ENCODE data around the gene SYT3.
"Not testable (repeated sequence)": the region's sequence is repeated elsewhere in the genome, so short reads cannot be mapped to it uniquely, and the experiment has no call there.

Gene SYT3

GRCh38 chr19:50638600-50638999, 1.1 kb downstream of the SYT3 start:
- no peak for DNase-seq (ENCODE audit: low read depth in 3 of 3)

GRCh38 chr19:50636317-50637085, 3.2 kb downstream of the SYT3 start:
- no peak for DNase-seq (ENCODE audit: low read depth in 3 of 3)

GRCh38 chr19:50633973-50634372, 5.7 kb downstream of the SYT3 start:
- DNase-seq (ENCODE audit: low read depth in 3 of 3) = no peak

GRCh38 chr19:50633359-50633758, 6.3 kb downstream of the SYT3 start:
- DNase-seq (ENCODE audit: low read depth in 3 of 3) = no peak

- DNase-seq (ENCODE audit: low read depth in 3 of 3) = no peak
These were observed 7.4 kb downstream of the SYT3 start for GRCh38 chr19:50632151-50632835.

- DNase-seq (ENCODE audit: low read depth in 3 of 3) = no peak
These were observed 9.9 kb downstream of the SYT3 start for GRCh38 chr19:50629801-50630200.

GRCh38 chr19:50629194-50629593, 10.5 kb downstream of the SYT3 start:
- DNase-seq (ENCODE audit: low read depth in 3 of 3) = no peak

GRCh38 chr19:50628551-50628950, 11.1 kb downstream of the SYT3 start:
- no peak for DNase-seq (ENCODE audit: low read depth in 3 of 3)

GRCh38 chr19:50628146-50628545, 11.5 kb downstream of the SYT3 start:
- DNase-seq (ENCODE audit: low read depth in 3 of 3) = no peak

- no peak for DNase-seq (ENCODE audit: low read depth in 3 of 3)
These were observed 12.9 kb downstream of the SYT3 start for GRCh38 chr19:50626795-50627194.

GRCh38 chr19:50626011-50626410, 13.7 kb downstream of the SYT3 start:
- DNase-seq (ENCODE audit: low read depth in 3 of 3) = no peak

GRCh38 chr19:50624949-50625600, 14.6 kb downstream of the SYT3 start:
- no peak for DNase-seq (ENCODE audit: low read depth in 3 of 3)

GRCh38 chr19:50620394-50620906, 19.2 kb downstream of the SYT3 start:
- not testable (repeated sequence) for DNase-seq (ENCODE audit: low read depth in 3 of 3)

GRCh38 chr19:50619184-50619583, 20.5 kb downstream of the SYT3 start:
- DNase-seq (ENCODE audit: low read depth in 3 of 3) = not testable (repeated sequence)

GRCh38 chr19:50618379-50618778, 21.3 kb downstream of the SYT3 start:
- not testable (repeated sequence) for DNase-seq (ENCODE audit: low read depth in 3 of 3)

- not testable (repeated sequence) for DNase-seq (ENCODE audit: low read depth in 3 of 3)
These were observed 26.9 kb downstream of the SYT3 start for GRCh38 chr19:50612504-50613404.

GRCh38 chr19:50607874-50608785, 31.6 kb downstream of the SYT3 start:
- DNase-seq (ENCODE audit: low read depth in 3 of 3) = peak; percentile 64 to 91 (median 78)

GRCh38 chr19:50607388-50607787, 32.3 kb downstream of the SYT3 start:
- DNase-seq (ENCODE audit: low read depth in 3 of 3) = no peak

- DNase-seq (ENCODE audit: low read depth in 3 of 3) = not testable (repeated sequence)
These were observed 33.4 kb downstream of the SYT3 start for GRCh38 chr19:50606059-50606836.

Measured in stimulated activated CD4-positive, alpha-beta T cell treated with anti-CD3 and anti-CD28 coated beads, TNF-alpha, amount 100 ng/mL, for 48 hours (primary cell).